AG04450 (cell line): Measurements from ENCODE around the gene SCUBE1. TPM values are rescaled to one million over a fixed set of nuclear protein-coding genes. Genes with fewer than 3 reads are reported as not detected.

Experiments
- CTCF ChIA-PET: fragments of 300-600, 350-600 bp; formaldehyde crosslinking; extraction: SDS; loops from one replicate; lab custom pipeline; 2022; ENCODE audit warnings: antibody characterized with exemption, inconsistent platforms; lab: Charles Lee
- POLR2A ChIA-PET: fragments of 350-600 bp; formaldehyde crosslinking; extraction: SDS; loops from one replicate; lab custom pipeline; 2021; ENCODE audit warnings: antibody characterized with exemption, inconsistent platforms; lab: Yijun Ruan, JAX
- DNase-seq: peaks from one replicate; pipeline ENCODE4 v3.0.0-alpha.2; 2011; ENCODE audit warnings: low read depth, low spot score
- H3K27ac ChIP-seq: one replicate; pipeline ENCODE4 v1.5.1; 2012; ENCODE audit warnings: low read depth, low read length, control low read depth
- H3K27me3 ChIP-seq: one replicate; pipeline ENCODE4 v1.6.0; 2012; ENCODE audit warnings: low read length; ENCODE audit not compliant: control insufficient read depth, insufficient read depth
- H3K4me3 ChIP-seq: 2 replicates; pipeline ENCODE4 v1.5.1; 2011; ENCODE audit warnings: mild to moderate bottlenecking, low read depth, low read length, control low read depth
- H3K9me3 ChIP-seq: 2 replicates; pipeline ENCODE4 v1.5.1; 2012; ENCODE audit warnings: low read length; ENCODE audit not compliant: control insufficient read depth, insufficient read depth
- CTCF ChIP-seq: IDR thresholded peaks from 2 replicates; pipeline ENCODE4 v1.5.1; 2011; ENCODE audit warnings: low read depth, low read length, control low read depth, inconsistent platforms
- polyA plus RNA-seq: library from polyadenylated mRNA; depleted of rRNA; stranded (reverse); fragments of >200 nt; gene quantifications from 2 replicates; pipeline ENCODE4 v1.2.3, GENCODE V29; 2011

SCUBE1 gene
- polyA plus RNA-seq, 1 experiment, result not detected

GRCh38 chr22:43202756-43203410, 140.3 kb downstream of the SCUBE1 start:
- no peak overlapping the region for H3K4me3 ChIP-seq
- peaks cover 17% of the 10 kb centered on the region for H3K27me3 ChIP-seq
- no peaks in the 10 kb centered on the region; the same call in 1 of the 2 replicates for H3K9me3 ChIP-seq
- no peak for DNase-seq
- no peak for TF ChIP-seq CTCF
- H3K27ac ChIP-seq, result no peak overlapping the region
- CTCF ChIA-PET, result interaction anchor here (1.1 to 1.3 kb wide), 2 partner anchors 15 kb away, joined by 4 to 5 read pairs; partner anchors contain the start of gene TTLL12
- POLR2A ChIA-PET, result no interaction called here

DNA sequence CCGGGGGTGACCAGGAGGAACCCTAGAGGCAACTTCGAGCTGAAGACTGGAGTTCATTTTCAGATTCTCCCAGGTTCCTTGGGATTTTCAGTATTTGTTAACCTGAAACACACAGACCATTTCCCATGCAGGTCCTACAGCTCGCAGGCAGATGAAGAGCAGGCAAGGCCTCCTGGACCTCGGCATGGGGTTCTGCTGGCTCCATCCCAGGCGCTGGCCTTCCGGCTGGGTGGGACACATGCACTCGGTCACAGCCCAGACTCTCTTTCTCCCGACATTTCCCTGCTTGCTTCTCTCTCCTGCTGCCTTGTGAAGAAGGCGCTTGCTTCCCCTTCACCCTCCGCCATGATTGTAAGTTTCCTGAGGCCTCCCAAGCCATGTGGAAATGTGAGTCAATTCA, 140.8 kb downstream of the SCUBE1 start:
- POLR2A ChIA-PET, result interaction anchor here (1.0 kb wide), 1 partner anchor 15 kb away, joined by 3 read pairs; no protein-coding TSS in a partner anchor
- H3K27me3 ChIP-seq, result peaks cover 13% of the 10 kb centered on the region
- no peaks in the 10 kb centered on the region; the same call in 1 of the 2 replicates for H3K9me3 ChIP-seq
- DNase-seq, result no peak
- no peak overlapping the region for H3K4me3 ChIP-seq
- TF ChIP-seq CTCF, result no peak
- CTCF ChIA-PET, result interaction anchor here (1.1 kb wide), 1 partner anchor 14 kb away, joined by 4 read pairs; no protein-coding TSS in a partner anchor
- no peak overlapping the region for H3K27ac ChIP-seq

- DNase-seq, result no peak
- H3K4me3 ChIP-seq, result no peak overlapping the region
- POLR2A ChIA-PET, result interaction anchor here (0.7 to 1.0 kb wide), 2 partner anchors 14 kb away, joined by 3 to 11 read pairs; no protein-coding TSS in a partner anchor
- no peak overlapping the region for H3K27ac ChIP-seq
- CTCF ChIA-PET, result interaction anchor here (1.1 kb wide), 1 partner anchor 14 kb away, joined by 4 read pairs; no protein-coding TSS in a partner anchor
- TF ChIP-seq CTCF, result no peak
- peaks cover 13% of the 10 kb centered on the region for H3K27me3 ChIP-seq
- H3K9me3 ChIP-seq, result no peaks in the 10 kb centered on the region; the same call in 1 of the 2 replicates
Measured at GRCh38 chr22:43201486-43202219, 141.5 kb downstream of the SCUBE1 start.

GRCh38 chr22:43200555-43200954, 142.6 kb downstream of the SCUBE1 start:
- CTCF ChIA-PET, result interaction anchor here (1.7 kb wide), 1 partner anchor 13 kb away, joined by 6 read pairs; the partner anchor contains the start of gene TTLL12
- POLR2A ChIA-PET, result no interaction called here

More at GRCh38 chr22:43200555-43200954, 142.6 kb downstream of the SCUBE1 start:
- TF ChIP-seq CTCF, result no peak
- Histone ChIP-seq H3K27me3 (peaks cover 13% of the 10 kb centered on the region), H3K4me3 (no peak overlapping the region), H3K27ac (no peak overlapping the region), H3K9me3 (no peaks in the 10 kb centered on the region; the same call in 1 of the 2 replicates)
- no peak for DNase-seq
